Stimulated activated CD4-positive, alpha-beta T cell treated with anti-CD3 and anti-CD28 coated beads, Interleukin-1b, Interleukin-23, amount 100 ng/mL, for 4 hours (primary cell): ENCODE measurements around the gene SH2D3C.

Experiments used
- DNase-seq, 2 donors: peaks; one replicate each; pipeline ENCODE4 v3.0.0-alpha.2; 2020; ENCODE audit warnings: low read depth in 2 of 2

The SH2D3C gene

GRCh38 chr9:127698985-127699670 is 79.3 kb downstream of the SH2D3C start:
- peak; percentile 72 to 73 for DNase-seq

- DNase-seq, result no peak
Observed at GRCh38 chr9:127698386-127698785, 80.1 kb downstream of the SH2D3C start.

- no peak for DNase-seq
Observed at GRCh38 chr9:127697575-127697974, 80.9 kb downstream of the SH2D3C start.

- no peak for DNase-seq
Observed at GRCh38 chr9:127694890-127695720, 83.4 kb downstream of the SH2D3C start.

GRCh38 chr9:127693697-127694096 is 84.8 kb downstream of the SH2D3C start:
- DNase-seq, result no peak

GRCh38 chr9:127693143-127693542 is 85.3 kb downstream of the SH2D3C start:
- no peak for DNase-seq

GRCh38 chr9:127692071-127692470 is 86.4 kb downstream of the SH2D3C start:
- DNase-seq, result no peak

GRCh38 chr9:127690735-127691134 is 87.7 kb downstream of the SH2D3C start:
- DNase-seq, result no peak

- no peak for DNase-seq
Observed at GRCh38 chr9:127689329-127690000, 89.0 kb downstream of the SH2D3C start.
